ENCODE measurements around the gene OR5B2.
"Not testable (repeated sequence)": the region's sequence is repeated elsewhere in the genome, so short reads cannot be mapped to it uniquely, and the experiment has no call there.

Gene OR5B2

DNA sequence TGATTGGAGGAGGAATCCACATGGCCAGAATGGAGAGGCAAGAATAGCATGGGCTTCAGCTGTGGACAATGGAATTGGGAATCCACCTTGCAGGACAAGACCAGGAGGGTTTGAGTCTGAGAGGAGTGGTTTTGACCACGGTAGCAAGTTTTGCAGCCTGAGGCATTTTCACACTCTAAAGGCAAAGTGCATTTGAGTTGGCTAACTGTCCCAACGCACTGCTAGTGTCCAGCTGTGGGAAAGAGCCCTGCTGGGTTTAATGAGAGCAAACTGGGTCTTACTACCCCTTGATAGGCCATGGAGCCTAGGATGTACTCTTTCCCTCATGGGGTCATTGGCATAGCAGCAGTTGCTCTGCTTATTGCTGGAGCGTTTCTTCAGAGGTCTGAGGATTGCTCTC is at the start of gene OR5B2:
Gene OR5B2, minus strand, starts transcription at position 101 of the 400 bp plus-strand sequence. CDS start 4,860 bp downstream, outside the sequence.
- no peak within 1 kb of the TSS for H3K4me3 ChIP-seq
- H3K27ac ChIP-seq: no peak within 1 kb of the TSS

DNA sequence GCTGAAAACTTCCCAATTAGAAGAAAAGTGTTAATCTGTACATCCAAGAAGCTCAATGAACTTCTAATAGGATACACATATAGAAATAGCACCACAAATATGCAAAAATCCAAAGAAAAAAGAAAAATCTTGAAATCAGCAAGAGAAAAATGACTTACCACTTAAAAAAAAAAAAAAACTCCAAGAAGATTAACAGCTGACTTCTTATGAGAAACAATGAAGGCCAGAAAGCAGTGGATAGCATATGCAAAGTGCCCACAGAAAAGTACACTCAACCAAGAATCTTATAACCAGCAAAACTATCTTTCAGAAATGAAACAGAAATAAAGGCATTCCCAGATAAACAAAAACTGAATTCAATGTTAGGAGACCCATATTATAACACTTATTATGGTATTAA is 44.0 kb upstream of the OR5B2 start:
- no peak overlapping the region for H3K27ac ChIP-seq
- H3K4me3 ChIP-seq: no peak overlapping the region

DNA sequence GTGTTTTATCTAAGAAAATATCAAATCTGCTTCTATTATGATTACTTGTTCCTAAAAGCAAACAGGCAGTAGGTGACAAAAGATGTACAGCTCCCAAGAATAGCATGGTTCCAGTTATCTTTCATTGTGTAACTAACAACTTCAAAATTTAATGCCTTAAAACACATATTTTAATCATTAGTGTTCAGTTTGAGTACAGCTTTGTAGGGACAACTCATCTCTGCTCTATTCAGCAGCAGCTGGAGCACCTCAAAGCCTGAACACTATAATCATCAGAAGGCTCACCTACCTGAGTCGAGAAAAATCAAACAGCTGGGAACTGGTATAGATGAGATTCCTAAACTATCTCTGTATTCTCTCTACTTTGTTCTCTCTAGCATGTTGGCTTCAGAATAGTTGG is 38.4 kb upstream of the OR5B2 start:
- Histone ChIP-seq H3K4me3 (no peak overlapping the region), H3K27ac (no peak overlapping the region)

DNA sequence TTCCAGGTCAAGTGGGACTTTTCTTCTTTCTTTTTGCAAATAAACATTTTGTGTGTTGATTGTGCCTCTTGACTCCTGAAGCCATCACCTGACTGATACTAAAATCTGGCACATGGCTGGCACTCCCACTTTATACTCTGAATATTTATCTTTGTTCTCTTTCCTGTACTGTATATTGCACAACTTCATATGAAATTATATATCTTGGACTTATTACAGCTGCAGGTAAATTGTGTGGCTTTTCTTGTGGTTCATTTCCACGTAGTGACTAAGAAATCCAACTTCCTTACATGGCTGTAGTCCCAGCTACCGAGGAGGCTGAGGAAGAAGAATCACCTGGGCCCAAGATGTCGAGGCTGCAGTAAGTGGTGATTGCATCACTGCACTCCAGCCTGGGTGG is 37.8 kb upstream of the OR5B2 start:
- Histone ChIP-seq H3K4me3 (no peak overlapping the region), H3K27ac (no peak overlapping the region)

DNA sequence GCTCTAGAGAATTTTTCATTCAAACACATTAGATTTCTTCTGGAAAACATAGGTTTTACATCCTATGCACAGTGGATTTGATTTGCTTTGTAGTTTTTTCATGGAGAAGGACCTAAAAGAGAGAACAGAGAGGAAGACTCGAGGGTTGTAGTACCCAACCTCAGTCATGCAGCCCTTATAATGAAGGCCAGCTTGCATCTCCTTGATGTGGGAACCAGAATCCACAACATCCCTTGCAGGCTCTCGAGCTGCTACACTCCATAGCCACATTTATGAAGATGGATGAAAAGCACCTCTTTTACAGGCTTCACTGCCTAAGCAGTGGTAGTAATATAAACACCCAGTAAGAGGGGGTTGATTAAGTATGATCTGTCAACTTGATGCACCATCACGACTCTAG is 23.7 kb upstream of the OR5B2 start:
- no peak overlapping the region for H3K4me3 ChIP-seq

DNA sequence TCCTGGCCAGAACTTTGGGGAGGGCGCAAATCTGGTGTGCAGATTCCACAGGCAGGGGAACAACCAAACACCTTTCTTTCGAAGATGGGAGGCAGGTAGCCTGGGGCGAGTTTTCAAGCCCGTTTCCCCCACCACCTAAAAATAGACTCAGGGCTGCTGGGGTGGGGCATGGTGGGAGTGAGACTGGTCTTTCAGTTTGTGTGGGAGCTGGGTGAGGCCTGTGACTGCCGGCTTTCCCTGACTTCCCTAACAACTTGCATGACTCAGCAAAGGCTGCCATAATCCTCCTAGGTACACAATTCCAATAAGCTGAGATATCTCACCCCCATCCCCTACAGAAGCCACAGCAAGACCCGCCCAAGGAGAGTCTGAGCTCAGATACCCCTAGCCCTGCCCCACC is 18.4 kb upstream of the OR5B2 start:
- H3K27ac ChIP-seq: no peak overlapping the region
- H3K4me3 ChIP-seq: no peak overlapping the region

More for the DNA sequence above, 23.7 kb upstream of the OR5B2 start:
- no peak overlapping the region for H3K27ac ChIP-seq

DNA sequence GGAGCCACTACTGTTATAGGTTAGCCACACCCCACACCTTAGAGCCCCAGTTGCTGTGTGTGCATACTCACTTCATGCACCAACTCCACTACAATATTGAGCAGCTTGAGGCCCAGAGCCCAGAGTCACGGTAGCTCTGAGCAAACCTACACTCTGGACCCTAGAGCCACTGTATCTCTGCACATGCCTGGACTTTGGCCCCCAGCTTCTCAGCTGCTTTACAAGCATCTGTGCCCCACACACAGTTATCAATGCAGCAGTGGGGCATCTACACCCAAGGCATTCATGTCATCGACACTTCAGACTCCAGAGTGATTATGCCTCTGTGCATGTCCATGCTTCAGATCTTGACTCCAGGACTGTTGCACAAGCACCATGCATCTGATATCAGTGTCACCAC is 16.4 kb upstream of the OR5B2 start:
- H3K4me3 ChIP-seq: no peak overlapping the region
- H3K27ac ChIP-seq: no peak overlapping the region

DNA sequence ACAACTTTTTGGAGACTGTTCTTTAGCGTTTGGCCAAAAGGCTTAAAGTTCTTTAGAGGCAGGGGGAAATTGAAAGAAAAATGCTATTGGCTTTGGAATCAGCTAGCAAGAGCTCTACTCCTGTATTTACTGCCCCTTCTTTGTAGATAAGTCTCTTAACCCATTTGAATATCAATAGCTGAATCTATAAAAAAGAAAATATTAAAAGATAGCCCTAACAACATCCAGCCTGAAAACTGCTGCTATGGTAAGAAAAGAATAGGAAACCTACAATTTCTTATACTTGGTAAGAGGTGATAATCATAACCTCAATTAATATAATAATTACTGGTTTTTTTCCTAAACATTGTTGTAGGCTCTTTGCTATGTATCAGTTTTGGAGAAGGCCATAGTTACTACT is 14.2 kb upstream of the OR5B2 start, which contains the start of gene OR5B12:
Gene OR5B12, minus strand, starts transcription at position 101 of the 400 bp plus-strand sequence. CDS start 2,085 bp downstream, outside the sequence.
- H3K4me3 ChIP-seq: no peak within 1 kb of the TSS
- no peak within 1 kb of the TSS for H3K27ac ChIP-seq

DNA sequence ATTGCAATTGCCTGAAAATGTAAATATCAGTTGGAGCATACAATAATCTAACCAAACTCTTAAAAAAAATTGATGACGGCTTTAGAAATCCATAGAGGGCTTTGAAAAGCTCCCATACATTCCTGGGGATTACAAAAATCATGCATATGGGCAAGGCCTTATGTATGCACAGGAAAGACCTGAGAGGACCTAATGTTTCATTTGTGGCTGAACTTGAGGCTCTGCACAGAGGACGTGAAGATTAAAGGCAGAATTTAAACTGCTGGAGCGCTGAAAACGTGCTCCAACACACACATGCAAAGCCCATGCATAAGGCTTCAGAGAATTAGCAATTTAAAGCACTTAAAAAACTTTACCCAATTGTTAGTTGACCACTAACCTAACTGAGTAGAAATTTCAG is 10.6 kb upstream of the OR5B2 start:
- H3K27ac ChIP-seq: no peak overlapping the region
- no peak overlapping the region for H3K4me3 ChIP-seq

DNA sequence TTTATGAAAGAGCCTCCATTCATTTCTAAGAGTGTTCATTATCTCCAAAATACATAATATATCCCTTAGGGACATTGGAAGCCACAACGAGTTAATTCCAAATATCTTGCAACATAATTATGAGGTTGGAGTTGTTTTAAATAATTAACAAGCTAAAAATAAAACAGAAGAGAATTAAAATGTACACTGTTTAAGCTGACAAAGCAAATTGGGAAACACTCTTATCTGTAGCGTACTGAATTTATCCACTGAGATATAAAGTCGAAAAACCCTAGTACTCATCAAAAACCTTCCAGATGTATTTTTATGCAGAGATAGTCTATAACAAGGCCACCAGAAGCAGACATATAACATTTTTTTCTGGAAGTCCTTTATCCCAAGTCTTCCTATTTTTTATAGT is 6.3 kb upstream of the OR5B2 start:
- Histone ChIP-seq H3K27ac (no peak overlapping the region), H3K4me3 (no peak overlapping the region)

DNA sequence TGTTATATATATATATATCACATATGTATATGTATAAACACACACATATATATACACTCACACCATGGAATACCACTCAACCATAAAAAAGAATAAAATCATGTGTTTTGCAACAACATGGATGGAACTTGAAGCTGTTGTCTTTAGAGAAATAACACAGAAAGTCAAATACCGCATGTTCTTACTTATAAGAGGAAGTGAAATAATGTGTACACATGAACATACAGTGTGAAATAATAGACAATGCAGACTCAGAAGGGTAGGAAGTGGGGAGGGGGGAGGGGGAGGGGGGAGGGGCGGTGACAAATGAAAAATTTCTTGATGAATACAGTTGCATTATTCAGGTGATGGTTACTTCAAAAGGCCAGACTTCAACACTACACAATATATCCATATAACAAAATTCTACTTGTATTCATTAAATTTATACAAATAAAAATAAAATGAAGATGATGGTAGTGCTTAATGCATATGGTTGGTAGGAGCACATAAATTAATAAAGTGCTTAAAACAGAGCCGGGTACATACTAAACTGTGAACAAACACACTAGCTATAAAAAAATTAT is 5.8 kb upstream of the OR5B2 start:
- Histone ChIP-seq H3K27ac (no peak overlapping the region), H3K4me3 (no peak overlapping the region)

DNA sequence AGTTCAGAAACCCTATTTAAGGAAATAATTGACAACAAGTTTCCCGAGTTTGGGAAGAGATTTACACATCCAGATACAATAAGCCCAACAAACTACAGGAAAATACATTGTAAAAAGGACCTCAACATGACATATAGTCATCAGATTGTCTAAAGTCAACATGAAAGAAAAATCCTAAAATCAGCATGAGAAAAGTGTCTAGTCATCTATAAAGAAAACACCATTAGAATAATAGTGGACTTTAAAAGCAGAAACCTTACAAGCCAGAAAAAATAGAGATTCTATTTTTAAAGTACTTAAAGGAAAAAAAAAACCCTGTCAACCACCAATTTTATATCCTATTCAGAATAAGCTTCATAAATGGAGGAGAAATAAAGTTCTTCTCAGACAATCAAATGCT is 1.4 kb upstream of the OR5B2 start:
- Histone ChIP-seq H3K27ac (no peak overlapping the region), H3K4me3 (no peak overlapping the region)

DNA sequence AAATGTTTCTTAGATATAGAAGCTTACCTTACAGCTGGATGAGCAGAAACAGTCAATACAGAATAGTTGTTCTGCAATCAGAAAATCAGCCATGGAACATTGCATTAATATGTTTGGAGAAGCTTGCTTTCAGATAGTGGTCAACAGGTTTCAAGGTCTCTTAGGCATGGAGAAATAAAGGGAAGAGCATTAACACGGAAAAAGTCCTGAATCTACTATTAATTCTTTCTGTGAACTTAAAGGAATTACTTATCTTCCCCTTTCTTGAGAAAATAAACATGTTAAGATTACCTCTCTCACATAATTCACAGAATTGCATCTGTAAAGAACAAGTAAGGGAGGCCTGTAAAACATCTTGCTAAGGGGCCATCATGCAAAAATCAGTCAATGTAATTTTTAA is 21.1 kb downstream of the OR5B2 start, which contains the start of gene OR5B3:
Gene OR5B3, minus strand, starts transcription at position 101 of the 400 bp plus-strand sequence. CDS start 3,465 bp downstream, outside the sequence.
- no peak within 1 kb of the TSS for H3K4me3 ChIP-seq
- H3K27ac ChIP-seq: no peak within 1 kb of the TSS

DNA sequence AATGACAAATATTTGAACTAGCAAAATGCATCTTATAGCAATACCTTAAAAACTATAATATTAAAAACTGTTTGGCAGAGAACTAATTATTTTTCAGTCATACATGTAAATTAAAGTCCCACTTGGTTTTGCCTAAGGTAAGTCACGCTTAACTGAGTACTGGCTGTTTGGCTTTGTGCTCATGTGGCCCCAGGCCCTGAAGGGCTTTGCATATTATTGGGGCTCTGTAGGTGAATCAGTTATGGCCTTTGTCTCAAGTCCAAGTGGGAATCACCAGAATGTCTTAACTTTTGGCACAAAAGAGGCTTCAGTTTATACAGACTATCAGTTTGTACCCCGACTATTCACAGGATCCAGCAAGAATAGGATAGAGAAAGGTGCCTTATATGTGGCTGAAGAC is 28.3 kb downstream of the OR5B2 start:
- H3K27ac ChIP-seq, H3K4me3 ChIP-seq: not testable (repeated sequence)

DNA sequence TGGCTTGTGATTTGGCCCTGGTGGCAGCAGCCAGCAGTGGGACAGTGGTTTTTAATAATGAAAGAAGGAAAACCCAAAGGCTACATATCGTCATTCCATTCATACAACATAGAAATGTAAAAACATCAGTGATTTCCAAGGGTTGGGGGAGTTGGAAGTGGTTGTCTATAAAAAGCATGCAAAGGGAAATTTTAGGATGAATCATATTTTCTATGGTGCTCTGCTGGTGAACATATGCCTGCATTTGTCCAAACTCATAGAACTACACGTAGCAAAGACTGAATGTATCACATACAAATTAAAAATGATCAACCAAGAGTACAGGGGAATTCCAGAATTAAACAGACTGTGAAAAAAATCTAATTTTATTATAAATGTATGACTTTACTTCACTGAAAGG is 32.3 kb downstream of the OR5B2 start:
- Histone ChIP-seq H3K27ac (no peak overlapping the region), H3K4me3 (no peak overlapping the region)

DNA sequence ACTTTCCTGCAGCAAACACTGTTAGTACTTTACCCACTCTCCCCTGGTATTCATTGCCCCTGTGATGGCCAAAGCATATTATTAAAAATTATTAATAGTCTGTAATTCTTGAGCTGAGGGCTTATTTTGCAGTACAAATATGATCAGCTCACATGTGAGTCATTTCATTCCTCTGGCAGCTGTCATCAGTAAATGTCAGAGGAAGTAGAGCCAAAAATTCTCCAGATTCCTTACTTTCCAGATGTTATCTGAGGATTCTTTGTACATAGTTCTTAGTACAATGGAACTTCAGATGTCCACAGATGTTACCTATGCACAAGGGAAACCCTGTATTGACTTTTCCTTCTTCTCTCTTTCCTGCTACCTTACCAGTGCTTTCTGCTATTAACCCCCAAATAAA is 33.7 kb downstream of the OR5B2 start:
- H3K27ac ChIP-seq: no peak overlapping the region
- no peak overlapping the region for H3K4me3 ChIP-seq

DNA sequence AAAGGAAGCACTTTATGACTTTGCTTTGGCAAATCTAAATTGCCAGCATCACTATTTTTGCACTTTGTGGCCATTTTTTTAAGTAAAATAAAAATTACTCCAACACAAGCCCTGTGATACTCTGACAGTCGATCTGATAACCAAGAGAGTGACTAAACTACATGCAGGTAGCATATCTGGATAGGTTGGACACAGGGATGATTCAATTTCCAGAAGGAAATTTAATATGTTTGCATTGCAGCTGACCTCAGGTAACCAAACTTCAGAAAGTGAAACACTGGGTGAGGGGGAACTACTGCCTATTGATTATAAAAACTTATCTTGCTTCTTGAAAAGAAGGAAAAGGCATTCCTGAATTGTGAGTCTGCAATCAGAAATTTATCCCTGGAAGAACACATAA is 35.2 kb downstream of the OR5B2 start:
- Histone ChIP-seq H3K4me3 (no peak overlapping the region), H3K27ac (no peak overlapping the region)

DNA sequence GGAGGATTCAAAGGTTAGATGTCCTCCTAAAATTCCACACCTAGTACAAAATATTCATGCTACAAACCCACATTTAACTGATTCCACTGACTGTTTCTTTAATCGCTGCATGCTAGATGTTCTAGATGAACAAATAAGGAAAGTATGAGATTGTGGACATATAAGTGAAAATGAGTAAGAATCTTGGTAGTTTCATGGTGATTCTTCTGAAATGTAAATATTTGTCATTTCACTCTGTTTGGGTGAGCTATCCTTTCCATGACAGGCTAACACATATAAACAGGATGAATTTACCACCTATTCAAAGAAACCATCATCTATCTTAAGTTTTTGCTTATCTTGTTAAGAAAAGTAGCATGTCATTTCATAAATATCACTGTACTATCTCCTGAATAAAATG is 36.0 kb downstream of the OR5B2 start:
- Histone ChIP-seq H3K27ac (no peak overlapping the region), H3K4me3 (no peak overlapping the region)

DNA sequence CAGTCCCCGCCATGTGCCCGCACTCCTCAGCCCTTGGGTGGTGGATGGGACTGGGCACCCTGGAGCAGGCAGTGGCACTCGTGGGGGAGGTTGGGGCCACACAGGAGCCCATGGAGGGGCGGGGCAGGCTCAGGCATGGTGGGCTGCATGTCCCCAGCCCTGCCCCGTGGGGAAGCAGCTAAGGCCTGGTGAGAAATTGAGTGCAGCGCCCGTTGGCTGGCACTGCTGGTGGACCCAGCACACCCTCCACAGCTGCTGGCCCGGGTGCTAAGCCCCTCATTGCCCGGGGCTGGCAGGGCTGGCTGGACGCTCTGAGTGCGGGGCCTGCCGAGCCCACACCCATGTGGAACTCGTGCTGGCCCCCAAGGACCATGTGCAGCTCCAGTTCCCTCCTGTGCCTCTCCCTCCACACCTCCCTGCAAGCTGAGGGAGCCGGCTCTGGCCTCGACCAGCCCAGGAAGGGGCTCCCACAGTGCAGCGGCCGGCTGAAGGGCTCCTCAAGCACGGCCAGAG is 37.3 kb downstream of the OR5B2 start:
- Histone ChIP-seq H3K27ac (no peak overlapping the region), H3K4me3 (no peak overlapping the region)
